IPS DF 4.7 (cell line): Measurements from ENCODE around the gene CUL1.

Experiments
- DNase-seq: peaks from one replicate; pipeline ENCODE4 v3.0.0-alpha.2; 2013; ENCODE audit warnings: low spot score; ENCODE audit errors: extremely low read depth

The CUL1 gene

GRCh38 chr7:148698397-148699023 is at the start of gene CUL1:
CUL1 (plus strand) TSS chr7:148698903; CDS start chr7:148730123, 31,220 bp downstream.
- DNase-seq, result no peak

- DNase-seq, result no peak
Measured at GRCh38 chr7:148650232-148650858, 48.4 kb upstream of the CUL1 start.

GRCh38 chr7:148652773-148653172 is 45.9 kb upstream of the CUL1 start:
- no peak for DNase-seq

- no peak for DNase-seq
Measured at GRCh38 chr7:148657929-148658328, 40.8 kb upstream of the CUL1 start.

DNA sequence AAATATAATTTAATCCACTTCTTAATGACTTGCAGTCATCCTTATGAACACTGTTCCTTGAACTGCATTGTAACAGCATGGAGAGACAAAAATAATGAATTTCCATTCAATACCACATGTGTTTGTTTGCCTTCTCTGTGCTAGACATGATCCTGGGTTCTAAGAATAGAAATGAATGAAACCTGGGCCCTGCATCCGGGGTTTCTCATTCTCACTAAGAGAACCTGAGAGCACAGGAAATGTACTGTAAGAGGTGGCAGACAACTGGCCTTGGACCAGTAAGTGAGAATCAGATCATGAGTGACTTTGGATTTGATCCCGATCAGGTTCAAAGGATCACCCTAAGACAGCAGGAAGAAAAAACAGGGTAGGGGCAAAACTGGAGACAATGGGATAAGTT is 37.2 kb upstream of the CUL1 start:
- DNase-seq, result no peak

- DNase-seq, result no peak
Measured at GRCh38 chr7:148662646-148663045, 36.1 kb upstream of the CUL1 start.

DNA sequence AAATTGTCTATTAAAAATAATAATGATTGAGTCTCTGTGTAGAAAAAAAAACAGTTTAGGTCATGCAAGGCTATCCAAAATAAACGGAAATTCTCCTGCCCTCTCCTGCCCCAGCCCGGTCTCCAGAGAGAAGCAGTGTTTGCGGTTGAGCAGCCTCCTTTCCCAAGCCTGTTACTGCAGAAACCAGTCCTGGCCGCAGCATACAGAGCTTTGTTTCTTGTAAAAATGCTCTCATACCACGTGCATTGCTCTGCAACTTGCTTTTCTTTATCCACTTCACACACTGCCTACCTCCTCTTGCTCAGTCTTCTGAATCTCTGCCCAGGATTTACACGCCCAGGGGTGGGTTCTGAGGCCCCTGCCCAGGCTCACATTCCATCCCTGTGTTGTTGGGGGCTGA is 34.4 kb upstream of the CUL1 start:
- no peak for DNase-seq

DNA sequence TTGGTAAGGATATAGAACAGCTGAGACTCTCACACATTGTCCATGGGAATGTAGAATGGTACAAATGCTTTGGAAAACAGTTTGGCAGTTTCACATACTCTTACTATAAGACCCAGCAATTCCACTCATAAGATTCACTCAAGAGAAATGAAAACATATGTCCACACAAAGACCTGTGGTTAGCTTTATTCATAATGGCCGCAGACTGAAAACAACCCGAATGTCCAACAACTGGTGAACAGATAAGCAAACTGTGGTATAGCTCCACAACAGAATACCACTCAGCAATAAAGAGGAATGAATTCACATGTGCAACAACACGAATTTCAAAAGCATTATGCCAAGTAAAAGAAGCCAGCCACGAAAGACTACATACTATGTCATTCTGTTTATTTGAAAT is 33.5 kb upstream of the CUL1 start:
- no peak for DNase-seq

DNA sequence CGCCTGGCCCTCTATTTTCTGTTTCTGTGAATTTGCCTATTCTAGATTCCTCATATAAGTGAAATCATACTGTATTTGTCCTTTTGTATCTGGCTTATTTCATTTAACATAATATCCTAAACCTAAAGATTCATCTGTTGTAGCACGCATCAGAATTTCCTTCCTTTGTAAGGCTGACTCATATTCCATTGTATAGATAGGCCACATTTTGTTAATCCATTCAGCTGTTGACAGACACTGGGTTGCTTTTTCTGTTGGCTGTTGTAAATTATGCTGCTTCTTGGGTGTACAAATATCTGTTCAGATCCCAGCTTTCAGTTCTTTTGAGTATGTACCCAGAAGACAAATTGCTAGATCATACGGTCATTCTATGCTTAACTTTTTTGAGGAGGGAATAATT is 28.8 kb upstream of the CUL1 start:
- DNase-seq, result no peak

DNA sequence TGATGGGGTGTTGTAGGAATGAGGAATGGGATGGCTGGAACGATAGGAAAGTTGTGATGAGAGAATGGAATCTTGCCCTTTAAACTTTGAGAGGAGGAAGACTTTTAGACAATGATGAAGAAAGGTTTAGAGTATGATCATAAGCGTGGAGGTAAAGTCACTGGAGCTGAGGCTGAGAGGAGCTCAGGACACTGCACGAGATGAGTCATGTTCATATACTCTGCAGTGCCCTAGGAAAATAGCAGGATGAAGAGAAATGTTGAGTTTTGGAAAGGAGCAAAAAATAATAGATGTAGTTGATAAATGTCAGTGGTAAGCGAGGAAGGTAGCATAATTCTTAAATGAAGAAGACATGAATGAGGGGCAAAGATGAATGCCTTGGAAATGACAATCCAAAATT is 28.3 kb upstream of the CUL1 start:
- no peak for DNase-seq

GRCh38 chr7:148670807-148671206 is 27.9 kb upstream of the CUL1 start:
- no peak for DNase-seq

DNA sequence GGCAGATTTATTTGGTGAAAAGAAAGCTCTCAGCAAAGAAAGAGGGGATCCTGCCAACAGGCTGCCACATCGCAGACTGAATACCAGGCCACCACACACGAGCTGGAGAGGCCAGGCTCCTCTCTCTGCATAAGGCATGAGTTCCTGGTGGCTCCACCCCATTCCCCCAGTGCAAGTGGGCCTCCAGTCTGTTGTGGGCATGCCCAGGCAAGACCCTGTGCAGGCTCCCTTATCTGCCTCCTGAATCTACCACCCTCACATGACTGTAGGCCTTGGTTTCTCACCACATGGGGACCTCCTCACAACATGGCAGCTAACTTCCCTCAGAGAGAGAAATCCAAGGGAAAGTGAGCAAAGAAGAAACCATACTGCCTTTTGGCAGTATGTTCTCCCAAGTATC is 26.7 kb upstream of the CUL1 start:
- no peak for DNase-seq

DNA sequence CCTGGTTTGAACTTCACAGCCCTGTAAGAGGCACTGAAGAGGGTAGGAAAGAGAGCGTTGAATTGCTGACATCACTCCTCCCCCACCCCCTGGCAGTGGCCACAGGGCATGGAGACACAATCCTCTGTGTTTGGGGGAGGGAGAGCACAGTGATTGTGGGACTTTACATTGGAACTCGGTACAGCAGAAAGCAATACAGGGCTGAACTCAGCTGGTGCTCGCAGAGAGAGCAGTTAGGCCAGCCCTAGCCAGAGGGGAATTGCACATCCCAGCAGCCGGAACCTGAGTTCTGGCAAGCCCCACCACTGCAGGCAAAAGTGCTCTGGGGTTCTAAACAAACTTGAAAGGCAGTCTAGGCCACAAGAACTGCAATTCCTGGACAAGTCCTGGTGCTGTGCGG is 24.0 kb upstream of the CUL1 start:
- DNase-seq, result no peak

DNA sequence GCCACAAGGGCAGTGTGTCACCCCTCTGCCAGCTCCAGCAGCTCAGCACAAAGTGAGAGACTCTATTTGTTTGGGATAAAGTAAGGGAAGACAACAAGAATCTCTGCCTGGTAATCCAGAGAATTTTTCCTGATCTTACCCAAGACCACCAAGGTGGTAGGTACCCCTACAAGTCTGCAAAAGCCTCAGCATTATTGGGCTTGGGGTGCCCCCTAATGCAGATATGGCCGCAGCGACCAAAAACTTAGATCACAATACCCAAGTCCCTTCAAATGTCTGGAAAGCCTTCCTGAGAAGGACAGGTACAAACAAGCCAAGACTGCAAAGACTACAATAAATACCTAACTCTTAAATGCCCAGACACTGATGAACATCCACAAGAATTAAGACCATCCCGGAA is 22.4 kb upstream of the CUL1 start:
- DNase-seq, result no peak

GRCh38 chr7:148681821-148682220 is 16.9 kb upstream of the CUL1 start:
- no peak for DNase-seq

DNA sequence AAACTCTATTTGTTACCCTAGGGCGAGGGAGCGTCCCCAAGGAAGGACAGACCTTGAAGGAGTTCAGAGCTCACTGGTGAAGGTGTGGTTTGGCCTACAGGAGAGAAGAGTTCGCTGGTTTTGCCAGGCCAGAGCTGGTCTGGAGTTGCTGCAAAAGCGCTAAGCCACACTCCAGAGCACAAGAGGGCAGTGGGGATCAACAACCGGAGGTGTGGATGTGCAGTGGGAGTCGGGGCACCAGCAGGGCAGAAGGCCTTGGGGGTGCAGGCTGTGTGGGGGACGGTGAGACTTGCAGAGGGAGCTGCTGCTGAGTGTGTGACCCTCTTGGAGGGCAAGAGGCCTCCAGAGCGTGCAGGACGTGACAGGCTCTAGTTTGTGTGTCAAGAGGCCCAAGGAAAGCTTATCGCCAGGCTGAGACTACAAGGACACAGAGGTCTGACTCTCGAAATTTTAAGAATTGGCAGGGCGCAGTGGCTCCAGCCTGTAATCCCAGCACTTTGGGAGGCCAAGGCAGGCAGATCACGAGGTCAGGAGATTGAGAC is 14.3 kb upstream of the CUL1 start:
- DNase-seq, result no peak

- no peak for DNase-seq
Measured at GRCh38 chr7:148686312-148686937, 12.3 kb upstream of the CUL1 start.

DNA sequence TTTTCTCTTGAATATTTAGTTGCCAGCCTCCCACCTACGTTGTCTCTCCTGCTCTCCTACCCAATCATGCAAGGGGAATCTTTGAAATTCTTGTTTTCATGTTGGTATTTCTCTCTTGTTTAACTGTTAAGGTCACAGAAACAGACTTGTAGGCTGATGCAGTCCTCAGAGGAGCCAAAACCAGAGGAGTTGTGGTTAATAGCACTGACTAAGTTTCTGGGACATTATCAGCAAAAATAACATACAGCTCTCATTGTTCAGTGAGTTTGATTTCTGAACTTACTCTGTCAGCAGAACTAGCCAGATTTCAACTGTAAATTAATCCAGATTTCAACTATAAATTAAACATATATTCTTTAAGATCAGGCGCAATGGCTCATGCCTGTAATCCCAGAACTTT is 11.1 kb upstream of the CUL1 start:
- no peak for DNase-seq

DNA sequence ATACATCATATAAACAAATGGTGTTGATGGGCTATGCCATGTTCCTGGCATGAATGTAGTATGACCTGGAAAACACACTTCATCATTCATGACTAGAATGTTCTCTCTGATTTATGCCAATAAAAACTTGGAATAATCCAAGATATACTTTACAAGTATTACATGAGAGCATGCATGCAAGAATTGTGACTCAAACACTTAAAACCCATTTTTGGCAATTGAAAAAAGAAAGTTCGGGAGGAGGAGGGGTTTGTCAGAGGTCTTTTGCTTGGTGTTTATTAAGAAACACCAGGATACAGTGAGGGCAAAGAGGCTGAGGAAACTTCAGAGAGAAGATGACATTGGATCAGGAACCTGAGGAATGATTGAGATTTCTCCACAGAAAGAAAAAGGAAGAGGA is 10.2 kb upstream of the CUL1 start:
- no peak for DNase-seq

DNA sequence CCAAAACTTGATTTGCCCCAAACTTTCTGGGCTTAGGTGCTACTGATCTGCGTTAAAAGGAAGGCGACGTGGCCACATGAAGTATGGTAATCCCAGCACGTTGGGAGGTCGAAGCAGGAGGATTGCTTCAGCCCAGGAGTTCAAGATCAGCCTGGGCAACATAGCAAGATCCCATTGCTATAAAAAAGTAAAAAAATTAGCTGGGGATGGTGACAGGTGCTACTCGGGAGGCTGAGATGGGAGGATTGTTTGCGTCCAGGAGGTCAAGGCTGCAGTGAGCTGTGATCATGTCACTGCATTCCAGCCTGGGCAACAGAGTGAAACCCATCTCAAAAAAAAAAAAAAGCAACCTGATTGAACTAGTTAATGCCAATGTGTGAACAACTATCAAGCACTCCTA is 5.1 kb upstream of the CUL1 start:
- DNase-seq, result no peak

- no peak for DNase-seq
Measured at GRCh38 chr7:148694631-148695030, 4.1 kb upstream of the CUL1 start.

GRCh38 chr7:148695953-148696352 is 2.8 kb upstream of the CUL1 start:
- DNase-seq, result no peak

GRCh38 chr7:148696787-148697186 is 1.9 kb upstream of the CUL1 start:
- DNase-seq, result no peak
